GM21381 (cell line): Measurements from ENCODE around the gene RETREG1.
"Not testable (repeated sequence)": the region's sequence is repeated elsewhere in the genome, so short reads cannot be mapped to it uniquely, and the experiment has no call there.

Experiments used
- ATAC-seq: cut with Tn5 transposase; IDR thresholded peaks from one replicate; pipeline ENCODE4 v1.9.1; 2021; ENCODE audit warnings: mild to moderate bottlenecking, moderate library complexity; ENCODE audit not compliant: unreplicated experiment

RETREG1 gene, protein sequence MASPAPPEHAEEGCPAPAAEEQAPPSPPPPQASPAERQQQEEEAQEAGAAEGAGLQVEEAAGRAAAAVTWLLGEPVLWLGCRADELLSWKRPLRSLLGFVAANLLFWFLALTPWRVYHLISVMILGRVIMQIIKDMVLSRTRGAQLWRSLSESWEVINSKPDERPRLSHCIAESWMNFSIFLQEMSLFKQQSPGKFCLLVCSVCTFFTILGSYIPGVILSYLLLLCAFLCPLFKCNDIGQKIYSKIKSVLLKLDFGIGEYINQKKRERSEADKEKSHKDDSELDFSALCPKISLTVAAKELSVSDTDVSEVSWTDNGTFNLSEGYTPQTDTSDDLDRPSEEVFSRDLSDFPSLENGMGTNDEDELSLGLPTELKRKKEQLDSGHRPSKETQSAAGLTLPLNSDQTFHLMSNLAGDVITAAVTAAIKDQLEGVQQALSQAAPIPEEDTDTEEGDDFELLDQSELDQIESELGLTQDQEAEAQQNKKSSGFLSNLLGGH

DNA sequence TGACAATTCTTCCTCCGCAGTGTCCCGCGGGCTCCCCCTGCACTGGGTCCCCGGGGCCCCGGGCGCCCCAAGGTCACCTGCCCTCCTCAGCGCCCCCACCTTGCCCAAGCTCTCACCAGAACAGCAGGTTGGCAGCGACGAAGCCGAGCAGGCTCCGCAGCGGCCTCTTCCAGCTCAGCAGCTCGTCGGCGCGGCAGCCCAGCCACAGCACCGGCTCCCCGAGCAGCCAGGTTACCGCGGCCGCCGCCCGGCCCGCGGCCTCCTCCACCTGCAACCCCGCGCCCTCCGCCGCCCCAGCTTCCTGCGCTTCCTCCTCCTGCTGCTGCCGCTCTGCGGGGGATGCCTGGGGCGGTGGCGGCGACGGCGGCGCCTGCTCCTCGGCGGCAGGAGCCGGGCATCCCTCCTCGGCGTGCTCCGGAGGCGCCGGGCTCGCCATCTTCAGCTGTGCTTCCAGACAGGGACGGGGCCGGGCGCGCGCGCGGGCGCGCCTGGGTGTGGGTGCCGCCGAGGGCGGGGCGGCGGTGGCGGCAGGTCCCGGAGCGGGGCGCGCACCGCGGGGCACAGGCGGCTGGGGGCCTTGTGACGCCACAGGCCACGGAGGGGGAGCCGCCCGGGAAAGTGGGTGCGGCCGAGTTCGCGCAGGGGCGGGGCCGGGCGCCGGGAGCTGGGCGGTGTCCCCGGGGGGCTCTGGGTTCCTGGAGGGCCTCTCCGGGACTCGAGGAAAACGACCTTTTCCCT lies at the start of gene RETREG1:
TSS of gene RETREG1 (minus strand) at position 462 of the 738 bp plus-strand sequence. CDS start at position 436, 26 bp downstream.
- ATAC-seq = peak; percentile 77

DNA sequence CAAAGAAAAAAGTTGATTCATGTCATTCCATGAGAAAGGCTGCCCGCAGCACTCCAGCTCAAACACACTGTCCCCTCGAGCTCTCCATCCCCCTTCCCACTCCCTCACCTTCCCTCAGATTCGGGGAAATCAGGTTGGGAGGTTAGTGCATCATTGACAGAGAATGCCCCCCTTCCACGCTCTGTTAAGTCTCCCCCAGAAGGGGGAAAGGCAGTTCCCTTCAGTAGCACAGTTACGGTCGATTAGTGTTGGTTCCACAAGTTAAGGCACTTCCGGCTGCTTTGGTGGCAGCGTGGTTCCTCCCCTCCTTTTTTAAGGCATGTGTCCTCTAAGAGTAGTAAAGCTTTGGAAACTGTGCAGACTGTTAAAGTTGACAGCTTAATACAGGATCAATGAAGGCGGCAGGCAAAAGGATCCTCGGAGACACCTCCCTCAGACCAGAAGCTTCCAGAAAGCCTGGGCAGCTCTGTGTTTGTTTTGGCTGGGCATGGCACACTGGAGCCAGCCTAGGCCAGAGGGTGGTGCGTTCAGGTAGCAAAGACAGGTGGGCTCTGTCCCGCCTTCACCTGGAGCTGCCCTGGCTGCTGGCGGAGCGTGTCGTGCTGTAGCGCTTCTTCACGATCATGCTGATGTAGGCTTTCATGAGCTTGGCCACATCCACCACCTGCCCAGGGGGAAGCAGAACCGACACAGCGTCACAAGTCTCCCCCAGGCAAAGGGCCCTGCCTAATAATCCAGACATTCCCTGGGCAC lies 49.5 kb upstream of the RETREG1 start:
- ATAC-seq = no peak

DNA sequence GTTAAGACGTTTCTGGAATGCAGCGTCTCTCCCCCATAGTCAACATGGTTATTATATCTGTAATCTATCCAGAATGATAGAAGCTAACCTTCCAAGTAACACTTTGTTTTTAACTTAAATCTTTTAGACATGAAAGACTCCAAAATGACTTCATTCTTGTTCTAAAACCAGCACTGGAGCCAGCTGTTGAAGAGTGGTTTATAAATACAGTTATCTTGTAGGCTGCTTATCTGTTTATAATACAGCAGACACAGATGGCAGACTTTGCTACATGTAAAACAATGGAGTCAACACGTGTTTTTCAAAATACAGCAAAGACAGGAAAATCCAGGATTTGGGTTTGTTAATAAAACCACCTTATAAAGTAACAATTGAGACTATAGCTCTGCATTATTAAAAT lies 48.8 kb upstream of the RETREG1 start:
- no peak for ATAC-seq

DNA sequence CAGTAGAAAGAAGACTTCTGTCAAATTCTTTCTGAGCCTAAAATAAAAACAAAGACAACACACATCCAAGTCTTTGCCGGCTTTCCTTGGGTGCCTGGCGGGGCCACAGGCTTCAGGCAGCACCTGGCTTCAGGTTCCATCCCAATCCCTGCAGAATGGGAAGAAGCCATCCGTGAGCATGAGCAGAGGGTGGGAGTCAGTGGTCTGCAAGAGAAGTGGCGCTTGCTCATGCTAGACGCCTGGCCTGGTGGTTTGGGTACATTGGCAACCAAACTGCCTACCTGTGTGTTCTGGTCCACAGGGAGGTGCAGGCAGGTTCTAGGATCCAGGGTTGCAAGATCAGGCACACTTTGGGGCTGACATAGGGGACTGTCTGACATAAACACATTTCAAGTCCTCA lies 47.6 kb upstream of the RETREG1 start:
- ATAC-seq = no peak

DNA sequence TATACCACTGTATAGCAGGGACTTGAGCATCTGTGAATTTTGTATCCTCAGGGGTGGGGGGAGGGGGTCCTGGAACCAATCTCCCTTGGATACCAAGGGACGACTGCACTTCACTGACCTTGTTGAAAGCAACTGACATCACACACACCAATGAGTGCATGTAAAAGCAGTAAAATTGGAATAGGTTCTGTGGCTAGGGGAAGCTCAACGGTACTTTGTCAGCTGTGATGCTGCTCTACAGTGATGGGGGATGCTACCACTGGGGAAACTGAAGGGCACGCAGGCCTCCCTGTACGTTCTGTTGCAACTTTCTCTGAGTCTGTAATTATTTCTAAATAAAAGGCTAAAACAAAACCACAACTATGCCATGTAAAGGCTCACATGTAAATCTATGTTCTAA lies 47.0 kb upstream of the RETREG1 start:
- ATAC-seq = no peak

DNA sequence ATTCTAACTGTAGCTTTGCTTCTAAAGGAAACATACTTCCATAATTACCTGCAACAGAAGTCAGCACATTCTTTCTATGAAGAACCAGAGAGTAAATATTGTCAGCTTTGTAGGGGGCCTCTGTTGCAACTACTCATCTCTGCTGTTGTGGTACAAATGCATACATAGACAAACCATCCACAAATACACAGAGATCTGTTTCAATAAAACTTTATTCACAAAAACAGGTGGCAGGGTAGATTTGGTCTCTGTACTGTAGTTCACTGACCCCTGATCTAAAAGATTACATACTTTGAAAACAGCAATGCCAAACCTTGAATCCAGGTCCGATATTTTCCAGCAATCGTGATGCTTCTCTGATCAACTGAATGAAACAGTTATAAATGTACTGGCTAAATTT lies 44.9 kb upstream of the RETREG1 start:
- ATAC-seq = no peak

DNA sequence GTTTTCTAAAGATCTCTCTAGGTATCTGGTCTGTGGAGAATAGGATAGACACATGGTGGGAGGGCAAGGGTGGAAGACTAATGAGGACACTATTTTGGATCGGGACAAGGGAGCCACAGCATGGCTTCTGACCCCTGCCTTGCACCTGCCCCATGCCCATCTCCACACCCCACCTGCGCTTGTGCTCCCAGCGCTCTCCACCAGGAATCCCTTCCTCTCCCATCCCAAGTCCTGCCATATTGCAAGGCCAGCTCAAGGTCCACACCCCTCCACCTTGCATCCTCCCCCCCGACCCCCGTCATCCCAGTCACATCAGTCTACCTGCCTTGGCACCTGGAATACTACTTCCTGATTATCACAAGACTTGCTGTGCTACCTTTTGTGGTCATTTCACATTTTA lies 44.2 kb upstream of the RETREG1 start:
- no peak for ATAC-seq

DNA sequence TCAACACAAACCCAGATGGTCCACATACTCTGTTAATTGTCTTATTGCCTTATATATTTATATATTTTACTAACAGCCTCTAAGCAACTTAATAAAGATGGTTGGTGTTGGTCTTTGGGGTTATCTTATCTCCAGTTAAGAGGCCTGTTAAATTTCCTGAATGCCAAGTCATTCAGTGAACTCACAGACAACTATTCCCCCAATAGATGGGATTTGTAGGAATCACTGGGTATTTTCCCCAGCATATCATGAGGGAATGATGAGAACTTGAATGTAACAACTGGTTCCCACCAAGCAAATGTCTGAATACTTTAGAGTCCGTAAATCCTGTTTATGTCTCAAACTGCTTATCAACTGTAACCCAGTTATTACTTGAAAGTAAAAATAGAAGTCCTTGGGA lies 42.7 kb upstream of the RETREG1 start:
- ATAC-seq = no peak

DNA sequence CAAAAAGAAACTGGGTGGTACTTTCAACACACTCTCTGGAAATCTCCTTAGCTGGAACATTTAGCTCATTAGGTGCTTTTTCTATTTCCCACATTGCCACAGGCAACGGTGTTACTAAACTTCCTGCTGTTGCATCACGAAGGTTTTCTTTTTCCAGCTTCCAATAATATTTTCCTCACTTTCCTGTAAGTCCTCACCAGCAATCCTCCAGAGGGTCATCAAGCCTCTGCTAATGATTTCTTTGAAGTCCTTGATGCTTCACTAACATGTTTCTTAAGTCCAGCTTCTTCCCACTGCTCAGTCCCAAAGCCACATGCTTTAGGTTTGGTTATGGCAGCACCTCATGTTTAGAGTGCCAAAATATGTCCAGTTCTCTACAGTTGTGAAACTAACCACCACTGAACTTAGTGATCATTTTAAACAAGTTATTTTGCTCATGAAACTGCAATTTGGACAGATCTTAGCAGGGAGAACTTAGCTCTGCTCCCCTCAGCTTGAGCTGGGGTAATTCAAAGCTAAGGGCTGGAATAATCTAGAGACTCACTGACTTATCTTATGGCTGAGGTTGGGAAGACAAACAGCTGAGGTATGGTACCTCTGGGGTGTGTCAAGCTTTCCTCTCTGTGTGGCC lies 39.9 kb upstream of the RETREG1 start:
- no peak for ATAC-seq

DNA sequence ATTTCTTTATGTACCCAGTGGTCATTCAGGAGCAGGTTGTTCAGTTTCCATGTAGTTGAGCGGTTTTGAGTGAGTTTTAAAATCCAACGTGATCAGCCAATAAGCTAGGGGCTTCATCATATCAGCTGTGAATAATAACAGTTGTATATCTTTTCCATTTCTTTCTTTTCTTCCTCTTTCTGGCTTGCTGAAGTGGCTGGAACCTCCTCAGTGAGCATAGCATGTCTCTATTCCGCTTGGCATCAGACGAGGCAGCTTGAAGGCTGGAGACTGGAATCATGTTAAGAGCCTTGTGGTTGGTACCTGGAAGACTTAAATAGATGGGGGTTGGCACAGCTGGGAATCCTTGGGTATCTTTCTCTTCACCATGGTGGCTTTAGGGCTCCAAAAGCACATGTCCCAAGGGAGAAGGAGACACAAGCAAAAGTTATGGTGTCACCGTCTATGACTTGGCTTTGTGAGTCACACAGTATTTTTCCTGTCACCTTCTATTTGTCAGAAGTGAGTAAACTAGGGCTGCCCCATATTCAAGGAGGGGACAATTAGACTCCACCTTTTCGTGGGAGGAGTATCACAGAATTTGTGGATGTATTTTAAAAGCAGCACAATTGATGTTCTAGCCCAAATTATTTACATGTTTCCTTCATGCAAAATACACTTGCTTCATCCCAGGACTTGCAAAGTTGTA lies 38.0 kb upstream of the RETREG1 start:
- ATAC-seq = no peak

DNA sequence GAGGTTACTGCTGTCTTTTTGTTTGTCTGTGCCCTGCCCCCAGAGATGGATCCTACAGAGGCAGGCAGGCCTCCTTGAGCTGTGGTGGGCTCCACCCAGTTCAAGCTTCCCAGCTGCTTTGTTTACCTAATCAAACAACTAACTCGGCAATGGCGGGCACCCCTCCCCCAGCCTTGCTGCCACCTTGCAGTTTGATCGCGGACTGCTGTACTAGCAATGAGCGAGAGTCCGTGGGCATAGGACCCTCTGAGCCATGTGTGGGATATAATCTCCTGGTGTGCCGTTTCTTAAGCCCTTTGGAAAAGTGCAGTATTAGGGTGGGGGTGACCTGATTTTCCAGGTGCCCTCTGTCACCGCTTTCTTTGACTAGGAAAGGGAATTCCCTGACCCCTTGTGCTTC lies 31.9 kb upstream of the RETREG1 start:
- ATAC-seq = not testable (repeated sequence)

DNA sequence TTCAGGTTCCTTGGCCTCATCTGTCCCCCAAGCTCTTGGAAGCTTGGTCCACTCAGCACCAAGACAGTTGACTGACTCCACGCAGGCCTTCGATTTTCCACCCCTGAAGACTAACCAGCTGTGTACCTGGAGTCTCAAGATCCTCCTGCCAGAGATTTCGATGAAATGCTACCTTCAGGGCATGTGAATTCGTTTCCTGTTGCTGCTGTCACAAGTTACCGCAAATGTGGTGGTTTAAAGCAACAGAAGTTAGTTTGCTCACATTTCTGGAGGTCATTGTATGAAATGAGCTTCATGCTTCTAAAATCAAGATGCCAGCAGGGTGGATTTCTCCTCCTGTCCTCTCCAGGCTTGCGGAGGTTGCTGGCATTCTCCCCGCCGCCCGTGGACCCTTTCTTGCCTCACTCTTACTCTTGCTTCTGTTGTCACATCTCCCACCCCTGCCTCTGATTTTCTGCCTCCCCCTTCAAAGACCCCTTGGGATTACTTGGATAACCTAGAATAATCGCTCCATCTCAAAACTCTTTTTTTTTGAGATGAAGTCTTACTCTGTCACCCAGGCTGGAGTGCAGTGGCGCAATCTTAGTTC lies 27.6 kb upstream of the RETREG1 start:
- no peak for ATAC-seq

DNA sequence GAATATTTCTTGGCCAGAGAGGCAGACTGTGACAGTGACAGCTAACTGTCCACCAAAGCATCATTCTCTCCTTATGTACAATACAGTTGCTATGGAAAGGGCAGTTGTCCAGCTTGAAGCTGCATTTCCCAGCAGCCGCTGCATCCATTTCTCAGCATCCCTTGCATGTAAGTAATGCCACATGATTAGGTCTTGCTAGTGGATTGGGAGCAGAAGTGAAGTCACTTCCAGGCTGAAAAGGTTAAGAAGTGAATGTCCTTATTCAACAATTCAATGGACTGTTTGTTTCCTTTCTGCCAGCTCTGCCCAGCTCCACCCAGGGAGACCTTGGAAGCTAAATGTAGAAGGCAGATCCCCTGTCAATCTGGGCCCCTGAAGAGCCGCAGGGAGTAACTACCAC lies 26.1 kb upstream of the RETREG1 start:
- no peak for ATAC-seq

DNA sequence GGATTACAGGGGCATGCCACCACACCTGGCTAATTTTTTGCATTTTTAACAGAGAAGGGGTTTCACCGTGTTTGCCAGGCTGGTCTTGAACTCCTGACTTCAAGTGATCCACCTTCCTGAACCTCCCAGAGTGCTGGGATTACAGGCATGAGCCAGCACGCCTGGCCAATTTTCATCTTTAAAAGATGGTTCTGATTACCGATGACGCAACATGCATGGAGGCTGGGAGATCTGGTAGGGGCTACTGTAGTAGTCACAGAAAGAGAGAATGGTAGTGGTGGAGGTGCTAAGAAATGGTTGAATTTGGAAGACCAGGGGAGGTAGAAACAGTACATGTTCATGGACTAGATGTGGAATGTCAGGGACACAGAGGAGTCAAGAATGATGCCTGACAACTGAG lies 22.4 kb upstream of the RETREG1 start:
- ATAC-seq = no peak

DNA sequence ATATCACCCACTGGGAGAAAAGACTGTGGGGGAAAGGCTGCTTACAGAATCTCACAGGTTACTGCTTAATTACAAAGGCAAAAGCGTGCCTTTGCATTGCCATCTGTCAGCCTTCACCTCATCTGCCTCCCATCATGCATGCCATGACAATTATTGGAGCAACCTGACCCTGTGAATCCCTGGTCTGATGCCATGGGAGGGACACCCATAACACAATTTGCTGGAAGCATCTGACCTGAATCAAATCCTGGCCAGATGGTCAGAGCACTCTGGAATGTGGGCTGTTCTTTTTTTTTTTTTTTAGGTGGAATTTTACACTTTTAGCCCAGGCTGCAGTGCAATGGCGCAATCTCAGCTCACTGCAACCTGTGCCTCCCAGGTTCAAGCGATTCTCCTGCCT lies 11.6 kb upstream of the RETREG1 start:
- ATAC-seq = no peak

DNA sequence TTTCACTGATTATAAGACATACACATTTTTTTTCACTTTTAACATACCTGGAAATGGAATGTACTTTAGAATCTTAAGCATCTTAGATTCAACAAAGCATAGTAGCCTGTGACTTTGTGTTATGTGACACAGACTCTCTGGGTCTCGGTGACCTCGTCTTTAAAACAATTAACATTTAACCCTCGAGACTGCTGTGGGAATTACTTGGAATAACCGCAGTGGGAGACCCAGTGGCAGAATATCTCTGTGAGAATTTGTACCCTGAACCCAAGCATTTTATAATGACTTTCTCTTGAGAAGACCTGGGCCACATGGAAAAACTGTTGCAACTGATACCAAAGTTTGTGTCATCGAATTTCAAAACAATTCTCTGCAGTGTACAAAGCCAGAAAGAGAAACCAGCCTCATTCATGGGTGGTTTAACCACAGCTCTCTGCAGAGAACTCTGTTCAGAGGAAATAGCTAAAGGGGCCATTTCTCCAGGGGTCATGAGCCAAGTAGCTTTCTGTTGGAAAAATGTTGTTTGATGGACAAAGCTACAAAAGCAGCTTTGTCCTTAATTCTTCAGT lies 10.0 kb upstream of the RETREG1 start:
- peak; percentile 55 for ATAC-seq

DNA sequence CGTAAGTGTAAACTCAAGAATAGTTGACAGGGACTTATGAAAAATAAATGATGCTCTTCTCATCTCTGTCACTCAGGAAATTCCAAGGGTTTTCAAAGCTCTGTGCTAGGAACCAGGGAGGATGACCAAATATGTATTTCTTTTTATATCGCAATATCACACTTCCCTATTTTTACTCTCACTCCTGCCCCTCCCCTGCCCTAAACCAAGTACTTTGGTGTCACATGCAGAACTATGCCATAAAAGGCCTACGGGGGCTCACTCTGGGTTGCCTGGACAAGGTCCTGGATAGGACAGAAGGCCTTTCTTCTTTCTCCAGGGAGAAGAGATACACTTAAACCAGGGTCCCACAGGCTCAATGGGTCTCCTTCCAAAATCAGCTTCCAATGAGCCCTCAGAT lies 8.3 kb upstream of the RETREG1 start:
- ATAC-seq = no peak

DNA sequence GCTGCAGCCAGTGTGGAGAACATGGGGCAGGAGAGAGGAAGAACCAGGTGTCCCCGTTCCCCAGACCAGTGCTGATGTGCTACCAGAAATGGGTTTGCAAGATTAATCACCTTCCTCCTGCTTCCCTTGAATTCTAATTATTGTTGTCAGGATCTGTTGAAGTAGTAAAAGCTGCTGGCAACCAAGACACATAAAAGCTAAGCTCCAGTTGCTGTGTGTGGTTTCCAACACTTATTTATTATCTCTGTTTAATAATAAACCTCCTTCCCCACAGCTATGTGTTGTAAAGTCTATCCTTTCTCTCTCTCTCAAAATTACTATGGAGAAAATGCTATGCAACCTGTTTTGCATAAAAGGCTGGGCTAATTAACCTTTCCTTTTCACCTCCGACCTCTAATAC lies 2.3 kb upstream of the RETREG1 start:
- ATAC-seq = no peak

DNA sequence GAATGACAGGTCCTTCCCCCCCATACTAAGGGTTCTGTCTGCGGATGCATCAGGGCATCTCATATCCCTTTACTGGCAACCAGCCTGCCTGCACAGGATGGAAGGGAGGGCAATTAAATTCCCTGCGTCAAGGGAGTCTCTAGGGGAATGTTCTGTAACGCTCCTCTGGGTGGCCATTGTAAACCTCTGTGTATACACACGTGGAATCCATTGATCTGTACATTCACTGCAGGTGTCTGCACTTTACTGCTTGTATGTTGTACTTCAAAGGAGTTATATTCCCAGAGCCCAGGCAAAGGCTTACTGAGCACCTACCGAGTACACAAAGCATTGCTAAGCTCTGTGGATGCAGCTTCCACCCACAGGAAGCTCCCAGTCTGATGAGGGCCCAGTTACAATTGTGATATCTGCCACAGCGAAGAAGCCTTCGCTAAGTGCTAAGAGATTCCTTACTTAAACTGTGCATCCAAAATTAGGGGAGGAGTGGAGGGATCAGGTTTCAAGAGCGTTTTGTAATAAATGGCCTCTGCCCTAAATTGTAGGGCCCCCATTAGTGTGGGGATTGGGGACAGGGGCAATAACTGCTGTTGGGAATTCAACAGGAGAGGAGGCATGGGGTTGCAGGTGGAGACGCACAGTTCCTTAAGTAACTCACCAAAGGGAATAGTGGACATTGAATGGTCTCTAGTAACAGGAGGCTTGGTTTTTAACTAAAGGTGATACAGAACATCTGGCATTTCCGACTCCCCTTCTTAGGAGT lies 1.5 kb upstream of the RETREG1 start:
- ATAC-seq = no peak
